Measurements from ENCODE around the gene ESYT3.

DNA sequence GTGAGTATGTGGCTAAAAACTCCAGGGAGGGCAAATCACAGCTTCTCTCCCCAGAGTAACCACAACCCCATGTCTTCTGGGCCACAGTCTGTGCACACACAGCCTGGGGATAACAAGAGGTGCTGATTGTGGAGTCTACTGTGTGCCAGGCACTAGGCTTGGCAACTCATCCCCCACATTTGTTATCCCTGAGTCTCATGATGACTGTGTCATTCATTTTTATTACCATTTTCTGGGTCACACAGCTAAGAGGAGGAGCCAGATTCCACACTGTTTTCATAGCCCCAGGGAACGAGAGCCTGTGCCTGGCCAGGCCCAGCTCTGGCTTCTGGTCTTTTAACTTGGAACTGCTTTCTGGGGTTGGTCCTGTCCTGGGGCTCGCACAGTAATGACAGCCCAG lies 34.5 kb downstream of the ESYT3 start:
- TF ChIP-seq POLR2A (IDR thresholded peaks at IDR 0.05; ENCODE audit: control extremely low read depth in 1 of 2, low read depth in 2 of 2, low read length in 2 of 2) (no peak), PHF8 (conservative IDR thresholded peaks at IDR 0.05; ENCODE audit: low read depth, low read length) (no peak), EP300 (IDR thresholded peaks at IDR 0.05; ENCODE audit: borderline replicate concordance in 1 of 2, low read depth in 2 of 2, low read length in 2 of 2) (no peak), USF2 (IDR thresholded peaks at IDR 0.05; ENCODE audit: low read length) (no peak)
- TF ChIP-seq, protein P1, sequence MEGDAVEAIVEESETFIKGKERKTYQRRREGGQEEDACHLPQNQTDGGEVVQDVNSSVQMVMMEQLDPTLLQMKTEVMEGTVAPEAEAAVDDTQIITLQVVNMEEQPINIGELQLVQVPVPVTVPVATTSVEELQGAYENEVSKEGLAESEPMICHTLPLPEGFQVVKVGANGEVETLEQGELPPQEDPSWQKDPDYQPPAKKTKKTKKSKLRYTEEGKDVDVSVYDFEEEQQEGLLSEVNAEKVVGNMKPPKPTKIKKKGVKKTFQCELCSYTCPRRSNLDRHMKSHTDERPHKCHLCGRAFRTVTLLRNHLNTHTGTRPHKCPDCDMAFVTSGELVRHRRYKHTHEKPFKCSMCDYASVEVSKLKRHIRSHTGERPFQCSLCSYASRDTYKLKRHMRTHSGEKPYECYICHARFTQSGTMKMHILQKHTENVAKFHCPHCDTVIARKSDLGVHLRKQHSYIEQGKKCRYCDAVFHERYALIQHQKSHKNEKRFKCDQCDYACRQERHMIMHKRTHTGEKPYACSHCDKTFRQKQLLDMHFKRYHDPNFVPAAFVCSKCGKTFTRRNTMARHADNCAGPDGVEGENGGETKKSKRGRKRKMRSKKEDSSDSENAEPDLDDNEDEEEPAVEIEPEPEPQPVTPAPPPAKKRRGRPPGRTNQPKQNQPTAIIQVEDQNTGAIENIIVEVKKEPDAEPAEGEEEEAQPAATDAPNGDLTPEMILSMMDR (IDR thresholded peaks at IDR 0.05; ENCODE audit: control extremely low read depth in 1 of 3, insufficient read depth in 1 of 3, low read depth in 1 of 3, low read length in 3 of 3): no peak

Measured in H1 (cell line).